ENCODE data around the gene ROBO4. TPM values are rescaled to one million over a fixed set of nuclear protein-coding genes. Genes with fewer than 3 reads are reported as not detected.

Gene ROBO4
- total RNA-seq, 1 experiment from 2014 or later: not detected

- no peak for ATAC-seq
- Histone ChIP-seq H3K4me1 (ENCODE audit: control insufficient read depth in 1 of 2, insufficient read depth in 2 of 2, low read length in 2 of 2) (peaks cover 0 to 5% of the 10 kb centered on the region in 2 experiments; a peak in 2 of 4 replicates), H3K4me3 (replicated peaks in 1 of 2; ENCODE audit: low read depth in 1 of 2, low read length in 2 of 2) (no peak overlapping the region), H3K9me2 (ENCODE audit: insufficient read depth) (no peaks in the 10 kb centered on the region), H3K9ac (ENCODE audit: low read length) (no peak overlapping the region), H3K27ac (ENCODE audit: low read depth, low read length) (no peak overlapping the region), H3K27me3 (ENCODE audit: insufficient read depth, low read length) (0 out of 2 replicates have a peak, but pooled peaks cover 3% of the 10 kb centered on the region), H2AFZ (ENCODE audit: low read depth, low read length, poor library complexity, severe bottlenecking) (no peak overlapping the region), H4K20me1 (ENCODE audit: insufficient read depth) (no peaks in the 10 kb centered on the region), H3K79me2 (ENCODE audit: insufficient read depth, low read length) (no peaks in the 10 kb centered on the region), H3K4me2 (ENCODE audit: low read length) (no peak overlapping the region), H3K36me3 (ENCODE audit: control insufficient read depth in 1 of 2, insufficient read depth in 2 of 2, low read length in 2 of 2) (no peaks in the 10 kb centered on the region), H3K9me3 (ENCODE audit: control insufficient read depth in 1 of 2, insufficient read depth in 1 of 2, low read depth in 1 of 2, low read length in 2 of 2) (no peaks in the 10 kb centered on the region)
- CTCF ChIA-PET: no interaction called here
- POLR2A ChIA-PET: no interaction called here
- intact Hi-C loops (cut with micrococcal nuclease): no loop called here
- DNase-seq (ENCODE audit: low read depth, low spot score): no peak
- no TSS peak for BruUV-seq (replicated peaks)
- RAD21 ChIA-PET (ENCODE audit: low non-redundant PET in 1 of 2, low total read pairs in 2 of 2, uncharacterized antibody in 2 of 2, unreplicated experiment in 2 of 2): no interaction called here
- no peak for TF ChIP-seq SRF (IDR thresholded peaks at IDR 0.05; ENCODE audit: low read depth)
- TF ChIP-seq EGR1 (IDR thresholded peaks at IDR 0.05; ENCODE audit: low read depth): no peak
- TF ChIP-seq SIN3A (IDR thresholded peaks at IDR 0.05; ENCODE audit: low read depth): no peak
- TF ChIP-seq YY1 (IDR thresholded peaks at IDR 0.05; ENCODE audit: extremely low read depth, insufficient replicate concordance, low read depth, low read length): no peak
- no peak for TF ChIP-seq ZNF274 (IDR thresholded peaks at IDR 0.05; ENCODE audit: low read depth, low read length)
- TF ChIP-seq TCF7L2 (IDR thresholded peaks at IDR 0.05; ENCODE audit: borderline replicate concordance, extremely low read depth, insufficient read depth, insufficient read length): no peak
Observed at GRCh38 chr11:124892750-124893454, 4.8 kb downstream of the ROBO4 start.

- TF ChIP-seq ZNF274 (IDR thresholded peaks at IDR 0.05; ENCODE audit: low read depth, low read length): no peak
- no peak for TF ChIP-seq POLR2A (IDR thresholded peaks at IDR 0.05; ENCODE audit: borderline replicate concordance, extremely low read depth, insufficient read depth, insufficient read length)
- TF ChIP-seq CBX3 (IDR thresholded peaks at IDR 0.05; ENCODE audit: low read depth): no peak
- TF ChIP-seq POLR2AphosphoS5 (IDR thresholded peaks at IDR 0.05; ENCODE audit: low read depth, low read length): no peak
- TF ChIP-seq ZBTB33 (IDR thresholded peaks at IDR 0.05; ENCODE audit: extremely low read depth, insufficient replicate concordance, low read length): no peak
- TF ChIP-seq SP1 (IDR thresholded peaks at IDR 0.05; ENCODE audit: low read depth): no peak
- Histone ChIP-seq H3K79me2 (ENCODE audit: insufficient read depth, low read length) (no peaks in the 10 kb centered on the region), H3K9ac (ENCODE audit: low read length) (no peak overlapping the region), H3K9me2 (ENCODE audit: insufficient read depth) (no peaks in the 10 kb centered on the region), H3K9me3 (ENCODE audit: control insufficient read depth in 1 of 2, insufficient read depth in 1 of 2, low read depth in 1 of 2, low read length in 2 of 2) (no peaks in the 10 kb centered on the region), H4K20me1 (ENCODE audit: insufficient read depth) (no peaks in the 10 kb centered on the region), H3K4me2 (ENCODE audit: low read length) (no peak overlapping the region), H3K4me1 (ENCODE audit: control insufficient read depth in 1 of 2, insufficient read depth in 2 of 2, low read length in 2 of 2) (no peaks in the 10 kb centered on the region; a peak in 1 of 4 replicates), H3K27ac (ENCODE audit: low read depth, low read length) (no peak overlapping the region), H3K4me3 (replicated peaks in 1 of 2; ENCODE audit: low read depth in 1 of 2, low read length in 2 of 2) (no peak overlapping the region), H2AFZ (ENCODE audit: low read depth, low read length, poor library complexity, severe bottlenecking) (no peak overlapping the region), H3K27me3 (ENCODE audit: insufficient read depth, low read length) (0 out of 2 replicates have a peak, but pooled peaks cover 3% of the 10 kb centered on the region), H3K36me3 (ENCODE audit: control insufficient read depth in 1 of 2, insufficient read depth in 2 of 2, low read length in 2 of 2) (no peaks in the 10 kb centered on the region)
- intact Hi-C loops (cut with micrococcal nuclease): no loop called here
- ATAC-seq: no peak
- no peak for DNase-seq (ENCODE audit: low read depth, low spot score)
- POLR2A ChIA-PET: no interaction called here
- BruUV-seq (replicated peaks): no TSS peak
- CTCF ChIA-PET: interaction anchor here (0.7 kb wide), 1 partner anchor 16 kb away, joined by 3 read pairs; no protein-coding TSS in a partner anchor
- RAD21 ChIA-PET (ENCODE audit: low non-redundant PET in 1 of 2, low total read pairs in 2 of 2, uncharacterized antibody in 2 of 2, unreplicated experiment in 2 of 2): no interaction called here
Observed at GRCh38 chr11:124892146-124892545, 5.5 kb downstream of the ROBO4 start.

Measured in HCT116 (cell line).